ENCODE results near the gene BRPF3. TPM values are rescaled to one million over a fixed set of nuclear protein-coding genes. Genes with fewer than 3 reads are reported as not detected.

BRPF3 gene
- total RNA-seq, 1 experiment from 2014 or later, result 19.4 TPM

Other genes starting within 250 kb of the BRPF3 start
- gene SLC26A8, start 172.1 kb upstream of the BRPF3 start, total RNA-seq (2022), result not detected in 2 replicates
- 42.9 and 46.2 TPM in 2 replicates for gene MAPK14, start 168.9 kb upstream of the BRPF3 start, total RNA-seq (2022)
- gene MAPK13, start 66.2 kb upstream of the BRPF3 start, total RNA-seq (2022), result 5.5 and 6.8 TPM in 2 replicates
- gene PNPLA1, start 73.3 kb downstream of the BRPF3 start, total RNA-seq (2022), result 0.27 TPM in 1 of 2 replicates, not detected in the other
- not detected in 2 replicates for gene BNIP5, start 140.1 kb downstream of the BRPF3 start, total RNA-seq (2022)
- 0.20 and 0.47 TPM in 2 replicates for gene ETV7, start 190.9 kb downstream of the BRPF3 start, total RNA-seq (2022)
- gene PXT1, start 246.1 kb downstream of the BRPF3 start, total RNA-seq (2022), result 0.15 TPM in 1 of 2 replicates, not detected in the other
- 46.6 and 52.0 TPM in 2 replicates for gene KCTD20, start 246.3 kb downstream of the BRPF3 start, total RNA-seq (2022)

Measured in MCF 10A (cell line).